GM23248 (cell line): ENCODE results near the gene ABLIM3. TPM values are rescaled to one million over a fixed set of nuclear protein-coding genes. Genes with fewer than 3 reads are reported as not detected.

Experiments
- DNase-seq: peaks from one replicate; pipeline ENCODE4 v3.0.0-alpha.2; 2015
- H2AFZ ChIP-seq: fragments of 200-600 bp; sonication (generic); 2 replicates; pipeline ENCODE4 v1.6.1; 2016; ENCODE audit warnings: antibody characterized with exemption
- H3F3A ChIP-seq: fragments of 200-600 bp; sonication (generic); 2 replicates; pipeline ENCODE4 v1.6.1; 2016; ENCODE audit warnings: mild to moderate bottlenecking, antibody characterized with exemption, mixed run types; ENCODE audit not compliant: insufficient read depth
- H3K27ac ChIP-seq: fragments of 200-600 bp; sonication (generic); 2 replicates; pipeline ENCODE4 v1.5.1; 2016; ENCODE audit warnings: mild to moderate bottlenecking
- H3K27me3 ChIP-seq: fragments of 200-600 bp; sonication (generic); replicated peaks from 2 replicates; pipeline ENCODE4 v1.6.1; 2016; ENCODE audit warnings: mild to moderate bottlenecking; ENCODE audit not compliant: insufficient read depth
- H3K36me3 ChIP-seq: fragments of 200-600 bp; sonication (generic); 2 replicates; pipeline ENCODE4 v1.6.1; 2016; ENCODE audit warnings: low read depth, mild to moderate bottlenecking
- H3K4me1 ChIP-seq: fragments of 200-600 bp; sonication (generic); 2 replicates; pipeline ENCODE4 v1.6.1; 2016; ENCODE audit warnings: mild to moderate bottlenecking; ENCODE audit not compliant: insufficient read depth
- H3K4me2 ChIP-seq: fragments of 200-600 bp; sonication (generic); one replicate; pipeline ENCODE4 v1.6.1; 2016; ENCODE audit warnings: mild to moderate bottlenecking; ENCODE audit not compliant: unreplicated experiment
- H3K4me3 ChIP-seq: fragments of 200-600 bp; sonication (generic); 2 replicates; pipeline ENCODE4 v1.5.1; 2016; ENCODE audit warnings: mild to moderate bottlenecking
- H3K79me2 ChIP-seq: fragments of 200-600 bp; sonication (generic); 2 replicates; pipeline ENCODE4 v1.6.1; 2016; ENCODE audit warnings: mild to moderate bottlenecking; ENCODE audit not compliant: insufficient read depth
- H3K9ac ChIP-seq: fragments of 200-600 bp; sonication (generic); 2 replicates; pipeline ENCODE4 v1.6.1; 2016; ENCODE audit warnings: mild to moderate bottlenecking
- H3K9me2 ChIP-seq: fragments of 200-600 bp; sonication (generic); 2 replicates; pipeline ENCODE4 v1.6.1; 2016; ENCODE audit warnings: mixed run types, mild to moderate bottlenecking, moderate library complexity; ENCODE audit not compliant: insufficient read depth
- H3K9me3 ChIP-seq: fragments of 200-600 bp; sonication (generic); one replicate; pipeline ENCODE4 v1.6.1; 2017; ENCODE audit warnings: low read depth
- H4K20me1 ChIP-seq: fragments of 200-600 bp; sonication (generic); 2 replicates; pipeline ENCODE4 v1.6.0; 2016; ENCODE audit not compliant: insufficient read depth
- EZH2 ChIP-seq: fragments of 200-600 bp; sonication (generic); IDR thresholded peaks from 2 replicates; pipeline ENCODE4 v1.6.1; 2018; ENCODE audit warnings: antibody characterized with exemption, mild to moderate bottlenecking; ENCODE audit not compliant: insufficient read depth, poor library complexity, severe bottlenecking
- EZH2phosphoT487 ChIP-seq: fragments of 200-600 bp; sonication (generic); IDR thresholded peaks from 2 replicates; pipeline ENCODE4 v1.6.1; 2018; ENCODE audit warnings: antibody characterized with exemption, moderate library complexity, mild to moderate bottlenecking, low read depth; ENCODE audit not compliant: insufficient read depth
- WGBS, 2 experiments: methylation state at CpG; one replicate each; pipeline ENCODE4 v1.1.6; 2015 to 2017; ENCODE audit warnings: low lambda C conversion rate in 2 of 2, low coverage in 1 of 2; ENCODE audit errors: missing lambda C conversion rate in 2 of 2; 5-methylcytosine and 5-hydroxymethylcytosine counted together
- in situ Hi-C: fragments of 300-500 bp; cut with MboI; formaldehyde crosslinking; loops from 2 replicates; pipeline ENCODE4 v1.15.0; 2020
- polyA plus RNA-seq: library from polyadenylated mRNA; unstranded; fragments of >200 nt; fragmentation: Nextera tagmentation; extraction: Ambion mirVana; gene quantifications from 2 replicates; pipeline ENCODE4 v1.2.1, GENCODE V29; 2016
- total RNA-seq: library from RNA; depleted of rRNA; stranded (reverse); fragments of >200 nt; shearing (Covaris generic); gene quantifications from 2 replicates; pipeline ENCODE4 v1.2.3, GENCODE V29; 2014

Gene ABLIM3
- total and polyA plus RNA-seq, 2 experiments from 2014 or later = 7.9 to 11.4 TPM

DNA sequence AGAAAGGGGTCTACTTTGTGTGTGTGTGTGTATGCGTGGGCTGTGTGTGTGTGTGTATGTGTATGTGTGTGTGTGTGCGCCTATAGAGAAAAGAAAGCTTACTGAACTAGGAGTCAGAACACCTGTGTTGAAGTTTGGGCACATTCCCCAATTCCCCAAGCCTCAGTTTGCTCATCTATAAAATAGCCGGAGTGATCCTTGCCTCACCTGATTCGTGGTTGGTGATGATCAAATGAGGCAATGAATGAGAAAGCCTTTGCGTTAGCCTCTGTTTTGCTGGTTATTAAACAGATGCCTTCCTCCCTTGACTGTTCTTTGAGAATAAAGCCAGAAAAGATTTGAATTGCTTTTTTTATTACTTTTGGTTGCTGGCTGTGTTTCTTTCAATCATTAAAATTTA lies 20.6 kb downstream of the ABLIM3 start:
- H3K9ac ChIP-seq = no peak overlapping the region
- TF ChIP-seq EZH2phosphoT487 (no peak), EZH2 (no peak)
- H3K36me3 ChIP-seq = no peaks in the 10 kb centered on the region
- no peak overlapping the region for H3K27ac ChIP-seq
- peaks cover 12% of the 10 kb centered on the region for H3K79me2 ChIP-seq
- peaks cover 23% of the 10 kb centered on the region; the same call in 1 of the 2 replicates for H3F3A ChIP-seq
- H3K9me3 ChIP-seq = no peaks in the 10 kb centered on the region
- no peaks in the 10 kb centered on the region for H3K9me2 ChIP-seq
- 84 to 91% methylated on average over 5 of the region's 5 CpGs for WGBS, 2 experiments
- in situ Hi-C loops = no loop called here
- H3K27me3 ChIP-seq = no peaks in the 10 kb centered on the region
- H3K4me3 ChIP-seq = no peak overlapping the region
- peaks cover 20% of the 10 kb centered on the region for H3K4me1 ChIP-seq
- DNase-seq = no peak
- H4K20me1 ChIP-seq = no peaks in the 10 kb centered on the region
- no peak overlapping the region for H3K4me2 ChIP-seq
- no peak overlapping the region for H2AFZ ChIP-seq

DNA sequence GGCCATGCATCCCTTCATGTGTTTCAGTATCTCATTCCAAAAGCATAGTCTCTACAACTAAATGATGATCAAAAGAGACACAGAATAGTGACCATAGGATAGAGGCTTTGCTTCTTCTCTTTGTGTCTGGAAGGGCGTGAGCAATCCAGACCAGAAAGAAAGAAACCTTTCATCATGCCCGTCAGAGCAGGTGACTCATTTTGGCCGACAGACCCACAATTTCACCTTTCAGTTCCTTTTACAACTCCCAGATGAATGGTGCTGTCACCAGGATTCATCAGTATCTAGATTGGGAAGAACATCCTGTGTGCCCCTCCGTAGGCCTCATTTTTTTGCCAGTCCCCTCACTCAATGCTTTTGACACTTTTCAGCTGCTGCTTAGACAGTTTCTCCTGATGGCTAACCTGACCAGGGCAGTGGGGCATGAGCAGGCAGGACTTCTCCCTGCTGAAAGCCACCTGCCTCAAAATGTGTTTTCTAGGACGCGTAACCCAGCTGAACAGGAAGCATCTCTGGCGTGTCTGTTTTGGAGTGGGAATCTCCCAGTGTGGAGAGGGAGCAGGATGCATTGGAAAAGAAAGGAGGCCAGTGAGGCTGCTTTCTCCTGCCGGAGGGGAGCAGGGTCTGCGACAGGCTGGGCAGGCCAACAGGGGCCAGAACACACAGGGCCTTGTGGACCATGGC lies 21.2 kb downstream of the ABLIM3 start:
- in situ Hi-C loops = no loop called here
- WGBS, 2 experiments = 73 to 74% methylated on average over 9 of the region's 9 CpGs

DNA sequence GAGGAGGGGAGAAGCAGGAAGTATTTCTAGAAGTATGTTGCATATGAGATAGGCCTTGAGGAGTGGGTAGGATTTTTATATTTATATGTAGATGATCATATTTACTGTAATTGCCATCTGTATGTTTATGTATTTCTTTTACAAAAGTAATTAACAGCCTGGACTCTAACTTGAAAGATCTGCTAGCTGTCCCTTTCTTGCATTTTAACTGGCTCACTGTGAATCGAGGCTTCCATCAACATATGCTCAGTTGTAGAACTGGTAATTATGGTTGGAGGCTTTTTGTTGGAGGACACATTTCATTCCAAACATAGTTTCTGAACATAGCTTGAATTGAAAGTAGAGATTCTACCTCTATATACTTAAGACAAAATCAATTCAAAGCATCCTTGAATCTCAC lies 23.4 kb downstream of the ABLIM3 start:
- H3K79me2 ChIP-seq = peaks cover 12% of the 10 kb centered on the region
- H3K27ac ChIP-seq = no peak overlapping the region

More for the DNA sequence above, 21.2 kb downstream of the ABLIM3 start:
- Histone ChIP-seq H3F3A (peaks cover 27% of the 10 kb centered on the region; the same call in 1 of the 2 replicates), H3K27me3 (no peaks in the 10 kb centered on the region), H3K36me3 (no peaks in the 10 kb centered on the region), H3K27ac (no peak overlapping the region), H3K4me2 (no peak overlapping the region), H3K4me1 (peaks cover 22% of the 10 kb centered on the region), H3K9ac (no peak overlapping the region), H2AFZ (no peak overlapping the region), H3K4me3 (no peak overlapping the region), H3K79me2 (peaks cover 12% of the 10 kb centered on the region), H3K9me3 (no peaks in the 10 kb centered on the region), H4K20me1 (no peaks in the 10 kb centered on the region), H3K9me2 (no peaks in the 10 kb centered on the region)
- TF ChIP-seq EZH2phosphoT487 (0 out of 2 replicates have a peak, but pooled peaks have one; percentile 40), EZH2 (no peak)
- DNase-seq = peak; percentile 67

DNA sequence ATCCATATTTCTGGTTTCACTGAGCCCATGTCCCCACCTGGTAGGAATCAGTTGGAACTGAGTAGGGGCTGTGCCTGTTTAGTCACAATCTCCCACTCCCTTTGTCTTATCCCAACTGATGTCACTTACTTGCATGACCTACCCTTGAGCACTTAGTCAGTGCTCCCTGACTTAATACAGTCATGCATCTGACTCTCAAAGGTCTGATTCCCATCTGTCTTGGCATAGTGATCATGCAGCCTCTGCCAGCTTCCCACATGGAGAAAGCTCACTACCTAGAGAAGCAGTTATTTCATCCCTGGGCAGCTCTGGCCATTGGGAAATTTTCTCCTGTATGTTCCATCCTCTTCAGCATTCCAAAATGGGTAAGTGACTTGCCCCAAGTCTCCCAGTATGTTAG lies 24.8 kb downstream of the ABLIM3 start:
- in situ Hi-C loops = no loop called here
- peak; percentile 88 for DNase-seq
- H3K4me3 ChIP-seq = no peak overlapping the region

More for the DNA sequence above, 23.4 kb downstream of the ABLIM3 start:
- Histone ChIP-seq H3F3A (peaks cover 27% of the 10 kb centered on the region; the same call in 1 of the 2 replicates), H4K20me1 (no peaks in the 10 kb centered on the region), H3K9me3 (no peaks in the 10 kb centered on the region), H3K4me1 (peaks cover 22% of the 10 kb centered on the region), H3K36me3 (no peaks in the 10 kb centered on the region), H3K9ac (no peak overlapping the region), H3K4me2 (no peak overlapping the region), H3K27me3 (no peaks in the 10 kb centered on the region), H2AFZ (no peak overlapping the region), H3K4me3 (no peak overlapping the region), H3K9me2 (no peaks in the 10 kb centered on the region)
- no peak for TF ChIP-seq EZH2
- no peak for TF ChIP-seq EZH2phosphoT487
- no peak for DNase-seq
- in situ Hi-C loops = no loop called here
- WGBS, 2 experiments = 97 to 100% methylated on average over 1 of the region's 1 CpG

More for the DNA sequence above, 24.8 kb downstream of the ABLIM3 start:
- H3K27ac ChIP-seq = peak overlapping the region; percentile 45
- H3K9me2 ChIP-seq = no peaks in the 10 kb centered on the region
- H3K4me1 ChIP-seq = peaks cover 22% of the 10 kb centered on the region
- H3F3A ChIP-seq = peaks cover 27% of the 10 kb centered on the region; the same call in 1 of the 2 replicates
- peak overlapping the region; percentile 15 for H3K4me2 ChIP-seq
- H3K9me3 ChIP-seq = no peaks in the 10 kb centered on the region
- H3K36me3 ChIP-seq = no peaks in the 10 kb centered on the region
- H4K20me1 ChIP-seq = no peaks in the 10 kb centered on the region
- no peak overlapping the region for H2AFZ ChIP-seq
- no peaks in the 10 kb centered on the region for H3K27me3 ChIP-seq
- TF ChIP-seq EZH2 (no peak), EZH2phosphoT487 (no peak)
- peaks cover 9% of the 10 kb centered on the region for H3K79me2 ChIP-seq
- 0 out of 2 replicates have a peak overlapping the region, but pooled peaks have one; percentile 8 for H3K9ac ChIP-seq
